ENCODE results near the gene POC1A.

Gene POC1A

GRCh38 chr3:52063026-52063723 lies 91.0 kb downstream of the POC1A start:
- no peak for DNase-seq (ENCODE audit: low spot score)

GRCh38 chr3:52062505-52062904 lies 91.7 kb downstream of the POC1A start:
- DNase-seq (ENCODE audit: low spot score), result peak; percentile 97

GRCh38 chr3:52061121-52061910 lies 92.9 kb downstream of the POC1A start:
- DNase-seq (ENCODE audit: low spot score), result peak; percentile 60

GRCh38 chr3:52059781-52060180 lies 94.4 kb downstream of the POC1A start:
- DNase-seq (ENCODE audit: low spot score), result no peak

- no peak for DNase-seq (ENCODE audit: low spot score)
Observed at GRCh38 chr3:52057812-52058495, 96.3 kb downstream of the POC1A start.

- DNase-seq (ENCODE audit: low spot score), result peak; percentile 100
Observed at GRCh38 chr3:52056968-52057811, 97.0 kb downstream of the POC1A start.

GRCh38 chr3:52056521-52056967 lies 97.7 kb downstream of the POC1A start, which contains the start of gene DUSP7:
Gene DUSP7, minus strand, starts transcription at chr3:52056571. Its CDS starts 205 bp downstream, at chr3:52056366.
- peak; percentile 71 for DNase-seq (ENCODE audit: low spot score)

GRCh38 chr3:52055537-52056351 lies 98.5 kb downstream of the POC1A start:
- DNase-seq (ENCODE audit: low spot score), result peak; percentile 61

- DNase-seq (ENCODE audit: low spot score), result no peak
Observed at GRCh38 chr3:52054661-52055511, 99.3 kb downstream of the POC1A start.

GRCh38 chr3:52053307-52054304 lies 100.6 kb downstream of the POC1A start:
- peak; percentile 54 for DNase-seq (ENCODE audit: low spot score)

- DNase-seq (ENCODE audit: low spot score), result peak; percentile 72
Observed at GRCh38 chr3:52052831-52053306, 101.4 kb downstream of the POC1A start.

GRCh38 chr3:52051444-52051843 lies 102.8 kb downstream of the POC1A start:
- no peak for DNase-seq (ENCODE audit: low spot score)

- no peak for DNase-seq (ENCODE audit: low spot score)
Observed at GRCh38 chr3:52050571-52050970, 103.7 kb downstream of the POC1A start.

GRCh38 chr3:52049503-52049902 lies 104.7 kb downstream of the POC1A start:
- DNase-seq (ENCODE audit: low spot score), result no peak

GRCh38 chr3:52047295-52047960 lies 106.8 kb downstream of the POC1A start:
- DNase-seq (ENCODE audit: low spot score), result peak; percentile 37

GRCh38 chr3:52046902-52047239 lies 107.4 kb downstream of the POC1A start:
- DNase-seq (ENCODE audit: low spot score), result no peak

GRCh38 chr3:52046186-52046901 lies 107.9 kb downstream of the POC1A start:
- peak; percentile 99 for DNase-seq (ENCODE audit: low spot score)

All from kidney tubule cell (primary cell).